ENCODE results near the gene PPP4R1. TPM values are rescaled to one million over a fixed set of nuclear protein-coding genes. Genes with fewer than 3 reads are reported as not detected.
"Not testable (repeated sequence)": the region's sequence is repeated elsewhere in the genome, so short reads cannot be mapped to it uniquely, and the experiment has no call there.

PPP4R1 gene
- total RNA-seq, 1 donor from 2014 or later: 56.0 TPM

DNA sequence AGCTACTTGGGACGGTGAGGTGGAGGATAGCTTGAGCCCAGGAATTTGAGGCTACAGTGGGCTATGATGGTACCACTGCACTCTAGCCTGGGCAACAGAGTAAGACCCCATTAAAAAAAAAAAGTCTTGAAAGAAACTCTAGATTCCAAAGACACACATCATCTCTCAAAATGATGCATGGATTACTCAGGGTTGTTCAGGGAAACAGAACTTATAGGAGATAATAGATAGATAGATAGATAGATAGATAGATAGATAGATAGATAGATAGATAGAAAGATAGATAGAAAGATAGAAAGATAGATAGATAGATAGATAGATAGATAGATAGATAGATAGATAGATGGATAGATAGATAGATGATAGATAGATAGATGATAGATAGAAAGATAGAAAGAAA is 26.7 kb upstream of the PPP4R1 start:
- H3K4me1 Mint-ChIP-seq; H3K27me3 Mint-ChIP-seq; H3K4me3 Mint-ChIP-seq; intact Hi-C loops (cut with micrococcal nuclease); DNase-seq; H3K9me3 Mint-ChIP-seq; H3K27ac Mint-ChIP-seq; H3K36me3 Mint-ChIP-seq (ENCODE audit: low read depth): not testable (repeated sequence)

DNA sequence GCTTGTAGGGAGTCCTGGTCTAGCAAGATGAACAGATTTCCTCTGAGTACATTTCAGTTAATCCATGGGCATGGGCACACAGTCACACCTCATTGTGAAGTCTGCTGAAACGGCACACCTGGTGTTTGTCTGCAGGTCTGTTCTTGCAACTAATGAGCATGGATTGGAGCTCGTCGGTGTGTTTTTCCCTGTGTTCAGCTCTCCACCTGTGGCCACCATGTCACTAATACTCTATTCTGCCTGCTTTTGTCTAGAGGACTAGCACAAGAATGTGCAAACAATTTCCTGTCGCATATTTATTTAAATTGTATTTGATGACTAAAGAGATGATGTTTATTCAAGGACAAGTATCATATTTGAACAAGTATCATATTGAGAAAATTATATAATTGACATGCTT is 24.5 kb upstream of the PPP4R1 start:
- intact Hi-C loops (cut with micrococcal nuclease): no loop called here
- Mint-ChIP-seq H3K27ac (no peak overlapping the region), H3K36me3 (ENCODE audit: low read depth) (no peaks in the 10 kb centered on the region), H3K9me3 (no peaks in the 10 kb centered on the region), H3K4me1 (no peaks in the 10 kb centered on the region), H3K27me3 (peaks cover 4% of the 10 kb centered on the region), H3K4me3 (no peak overlapping the region)
- no peak for DNase-seq

GRCh38 chr18:9637036-9637767 is 22.8 kb upstream of the PPP4R1 start:
- Mint-ChIP-seq H3K9me3 (no peaks in the 10 kb centered on the region), H3K27ac (no peak overlapping the region), H3K4me3 (no peak overlapping the region), H3K4me1 (no peaks in the 10 kb centered on the region), H3K27me3 (peaks cover 1% of the 10 kb centered on the region), H3K36me3 (ENCODE audit: low read depth) (no peaks in the 10 kb centered on the region)
- no peak for DNase-seq
- intact Hi-C loops (cut with micrococcal nuclease): no loop called here

- Mint-ChIP-seq H3K27ac (no peak overlapping the region), H3K9me3 (no peaks in the 10 kb centered on the region)
- intact Hi-C loops (cut with micrococcal nuclease): no loop called here
Observed at GRCh38 chr18:9634856-9635255, 20.5 kb upstream of the PPP4R1 start.

GRCh38 chr18:9631814-9632496 is 17.6 kb upstream of the PPP4R1 start:
- H3K4me3 Mint-ChIP-seq: no peak overlapping the region
- no peaks in the 10 kb centered on the region for H3K9me3 Mint-ChIP-seq
- H3K27me3 Mint-ChIP-seq: peaks cover 10% of the 10 kb centered on the region
- H3K27ac Mint-ChIP-seq: no peak overlapping the region
- H3K4me1 Mint-ChIP-seq: no peaks in the 10 kb centered on the region
- H3K36me3 Mint-ChIP-seq (ENCODE audit: low read depth): no peaks in the 10 kb centered on the region
- DNase-seq: no peak
- intact Hi-C loops (cut with micrococcal nuclease): no loop called here

More at GRCh38 chr18:9634856-9635255, 20.5 kb upstream of the PPP4R1 start:
- H3K4me3 Mint-ChIP-seq: no peak overlapping the region
- DNase-seq: no peak
- H3K4me1 Mint-ChIP-seq: no peaks in the 10 kb centered on the region
- no peaks in the 10 kb centered on the region for H3K36me3 Mint-ChIP-seq (ENCODE audit: low read depth)
- H3K27me3 Mint-ChIP-seq: peaks cover 7% of the 10 kb centered on the region

GRCh38 chr18:9630444-9630843 is 16.1 kb upstream of the PPP4R1 start:
- no peak for DNase-seq
- H3K4me3 Mint-ChIP-seq: no peak overlapping the region
- H3K4me1 Mint-ChIP-seq: no peaks in the 10 kb centered on the region
- no peak overlapping the region for H3K27ac Mint-ChIP-seq
- intact Hi-C loops (cut with micrococcal nuclease): no loop called here
- H3K9me3 Mint-ChIP-seq: no peaks in the 10 kb centered on the region
- H3K36me3 Mint-ChIP-seq (ENCODE audit: low read depth): no peaks in the 10 kb centered on the region
- peaks cover 14% of the 10 kb centered on the region for H3K27me3 Mint-ChIP-seq

GRCh38 chr18:9629709-9630108 is 15.3 kb upstream of the PPP4R1 start:
- H3K27ac Mint-ChIP-seq: no peak overlapping the region
- intact Hi-C loops (cut with micrococcal nuclease): no loop called here
- no peak overlapping the region for H3K4me3 Mint-ChIP-seq
- no peak for DNase-seq
- no peaks in the 10 kb centered on the region for H3K9me3 Mint-ChIP-seq
- no peaks in the 10 kb centered on the region for H3K4me1 Mint-ChIP-seq
- no peaks in the 10 kb centered on the region for H3K36me3 Mint-ChIP-seq (ENCODE audit: low read depth)
- H3K27me3 Mint-ChIP-seq: peaks cover 14% of the 10 kb centered on the region

DNA sequence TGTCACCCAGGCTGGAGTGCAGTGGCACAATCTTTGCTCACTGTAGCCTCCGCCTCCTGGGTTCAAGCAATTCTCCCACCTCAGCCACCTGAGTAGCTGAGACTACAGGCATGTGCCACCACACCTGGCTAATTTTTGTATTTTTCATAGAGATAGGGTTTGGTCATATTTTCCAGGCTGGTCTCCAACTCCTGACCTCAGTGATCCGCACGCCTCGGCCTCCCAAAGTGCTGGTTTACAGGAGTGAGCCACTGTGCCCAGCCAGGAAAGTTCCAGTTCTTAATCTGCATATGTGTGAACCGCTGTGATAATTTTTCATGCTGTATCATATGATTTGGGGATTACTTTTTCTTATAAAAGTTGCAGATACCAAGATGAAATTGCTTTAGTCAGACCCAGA is 14.6 kb upstream of the PPP4R1 start:
- Mint-ChIP-seq H3K4me3 (no peak overlapping the region), H3K36me3 (ENCODE audit: low read depth) (no peaks in the 10 kb centered on the region), H3K4me1 (no peaks in the 10 kb centered on the region), H3K27ac (no peak overlapping the region), H3K9me3 (no peaks in the 10 kb centered on the region), H3K27me3 (peaks cover 14% of the 10 kb centered on the region)
- intact Hi-C loops (cut with micrococcal nuclease): no loop called here
- no peak for DNase-seq

- H3K36me3 Mint-ChIP-seq (ENCODE audit: low read depth): no peaks in the 10 kb centered on the region
Observed at GRCh38 chr18:9627642-9628041, 13.3 kb upstream of the PPP4R1 start.

DNA sequence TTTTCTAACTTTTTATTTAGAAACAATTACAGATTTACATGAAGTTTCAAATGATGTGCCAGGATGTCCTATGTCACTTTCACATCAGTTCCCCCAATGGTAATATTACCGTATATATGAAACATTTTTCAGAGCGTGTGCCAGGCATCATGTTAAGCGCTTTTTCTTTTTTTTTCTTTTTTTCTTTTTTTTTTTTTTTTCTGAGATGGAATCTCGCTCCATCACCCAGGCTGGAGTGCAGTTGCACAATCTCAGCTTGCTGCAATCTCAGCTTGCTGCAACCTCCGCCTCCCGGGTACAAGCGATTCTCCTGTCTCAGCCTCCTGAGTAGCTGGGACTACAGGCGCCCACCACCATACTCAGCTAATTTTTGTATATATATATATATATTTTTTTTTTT is 5.6 kb upstream of the PPP4R1 start:
- no peak overlapping the region for H3K4me3 Mint-ChIP-seq
- H3K36me3 Mint-ChIP-seq (ENCODE audit: low read depth): no peaks in the 10 kb centered on the region
- H3K9me3 Mint-ChIP-seq: no peaks in the 10 kb centered on the region
- DNase-seq: no peak
- H3K27ac Mint-ChIP-seq: no peak overlapping the region
- intact Hi-C loops (cut with micrococcal nuclease): loop anchor here (5.0 to 10.0 kb wide), 4 partner anchors 87 to 913 kb away; partner anchors contain the start of genes MTCL1, RAB31 and TWSG1
- peaks cover 8% of the 10 kb centered on the region for H3K27me3 Mint-ChIP-seq
- peaks cover 17% of the 10 kb centered on the region for H3K4me1 Mint-ChIP-seq

More at GRCh38 chr18:9627642-9628041, 13.3 kb upstream of the PPP4R1 start:
- no peaks in the 10 kb centered on the region for H3K4me1 Mint-ChIP-seq
- intact Hi-C loops (cut with micrococcal nuclease): no loop called here
- H3K9me3 Mint-ChIP-seq: no peaks in the 10 kb centered on the region
- H3K27ac Mint-ChIP-seq: no peak overlapping the region
- H3K4me3 Mint-ChIP-seq: no peak overlapping the region
- no peak for DNase-seq
- peaks cover 14% of the 10 kb centered on the region for H3K27me3 Mint-ChIP-seq

DNA sequence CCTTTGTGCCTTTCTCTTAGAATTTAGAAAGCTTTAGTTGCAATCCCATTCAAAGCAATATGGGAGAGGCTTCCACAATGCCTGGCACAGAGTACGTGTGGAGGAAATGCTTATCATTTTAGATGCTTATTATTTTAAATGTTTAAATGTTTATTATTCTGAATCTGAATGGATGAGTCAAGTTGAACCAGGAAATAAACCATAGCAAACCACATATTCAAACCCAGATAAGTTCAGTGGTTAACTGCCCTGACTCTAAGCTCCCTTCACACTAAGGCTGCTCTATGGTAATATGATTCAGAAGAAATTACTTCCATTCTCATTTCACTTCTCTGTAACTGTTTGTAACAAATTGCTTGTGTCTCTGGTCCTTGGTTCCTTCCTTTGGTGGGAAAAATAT is 5.2 kb upstream of the PPP4R1 start:
- H3K4me1 Mint-ChIP-seq: peaks cover 17% of the 10 kb centered on the region
- intact Hi-C loops (cut with micrococcal nuclease): loop anchor here (5.0 to 10.0 kb wide), 4 partner anchors 88 to 912 kb away; partner anchors contain the start of genes MTCL1, RAB31 and TWSG1
- H3K4me3 Mint-ChIP-seq: no peak overlapping the region
- H3K36me3 Mint-ChIP-seq (ENCODE audit: low read depth): no peaks in the 10 kb centered on the region
- DNase-seq: no peak
- no peaks in the 10 kb centered on the region for H3K9me3 Mint-ChIP-seq
- no peak overlapping the region for H3K27ac Mint-ChIP-seq
- H3K27me3 Mint-ChIP-seq: peaks cover 8% of the 10 kb centered on the region

DNA sequence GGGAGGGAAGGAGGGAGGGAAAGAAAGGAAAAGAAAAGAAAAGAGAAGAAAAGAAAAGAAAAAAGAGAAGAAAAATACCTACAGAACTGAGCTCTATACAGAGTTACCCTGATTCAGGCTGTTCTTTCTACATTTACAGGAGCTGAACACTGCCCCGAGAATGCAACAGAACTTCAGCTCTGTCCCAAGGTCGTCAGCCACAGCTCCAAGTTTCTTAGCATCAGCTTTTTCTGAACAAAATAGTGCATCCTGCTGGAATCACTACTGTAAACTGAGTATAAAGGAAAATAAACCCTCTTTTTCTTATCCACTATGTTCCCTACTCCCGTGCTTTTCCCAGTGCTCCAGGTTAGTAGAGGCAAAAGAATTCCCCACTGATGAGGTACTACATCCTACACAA is 4.7 kb upstream of the PPP4R1 start:
- H3K36me3 Mint-ChIP-seq (ENCODE audit: low read depth): no peaks in the 10 kb centered on the region
- intact Hi-C loops (cut with micrococcal nuclease): loop anchor here (5.0 to 10.0 kb wide), 4 partner anchors 88 to 912 kb away; partner anchors contain the start of genes MTCL1, RAB31 and TWSG1
- peaks cover 17% of the 10 kb centered on the region for H3K4me1 Mint-ChIP-seq
- DNase-seq: no peak
- no peak overlapping the region for H3K27ac Mint-ChIP-seq
- no peak overlapping the region for H3K4me3 Mint-ChIP-seq
- H3K9me3 Mint-ChIP-seq: no peaks in the 10 kb centered on the region
- peaks cover 8% of the 10 kb centered on the region for H3K27me3 Mint-ChIP-seq

- H3K36me3 Mint-ChIP-seq (ENCODE audit: low read depth): peaks cover under 1% of the 10 kb centered on the region
- H3K27ac Mint-ChIP-seq: no peak overlapping the region
- H3K4me1 Mint-ChIP-seq: peaks cover 32% of the 10 kb centered on the region
- H3K4me3 Mint-ChIP-seq: no peak overlapping the region
- peaks cover 8% of the 10 kb centered on the region for H3K27me3 Mint-ChIP-seq
- no peaks in the 10 kb centered on the region for H3K9me3 Mint-ChIP-seq
- intact Hi-C loops (cut with micrococcal nuclease): loop anchor here (5.0 to 10.0 kb wide), 4 partner anchors 90 to 910 kb away; partner anchors contain the start of genes MTCL1, RAB31 and TWSG1
- DNase-seq: no peak
Observed at GRCh38 chr18:9617006-9617542, 2.7 kb upstream of the PPP4R1 start.

- intact Hi-C loops (cut with micrococcal nuclease): loop anchor here (5.0 to 10.0 kb wide), 4 partner anchors 91 to 909 kb away; partner anchors contain the start of genes MTCL1, RAB31 and TWSG1
- peaks cover 37% of the 10 kb centered on the region for H3K4me1 Mint-ChIP-seq
- no peaks in the 10 kb centered on the region for H3K9me3 Mint-ChIP-seq
- DNase-seq: no peak
- H3K27ac Mint-ChIP-seq: no peak overlapping the region
- H3K27me3 Mint-ChIP-seq: peaks cover 5% of the 10 kb centered on the region
- no peak overlapping the region for H3K4me3 Mint-ChIP-seq
- H3K36me3 Mint-ChIP-seq (ENCODE audit: low read depth): peaks cover 7% of the 10 kb centered on the region
Observed at GRCh38 chr18:9616049-9616448, 1.7 kb upstream of the PPP4R1 start.
